GM21529 (cell line): ENCODE data around the gene SLC5A2.
"Not testable (repeated sequence)": the region's sequence is repeated elsewhere in the genome, so short reads cannot be mapped to it uniquely, and the experiment has no call there.

Experiments
- ATAC-seq: cut with Tn5 transposase; IDR thresholded peaks from one replicate; pipeline ENCODE4 v1.9.1; 2021; ENCODE audit not compliant: unreplicated experiment

SLC5A2 gene

DNA sequence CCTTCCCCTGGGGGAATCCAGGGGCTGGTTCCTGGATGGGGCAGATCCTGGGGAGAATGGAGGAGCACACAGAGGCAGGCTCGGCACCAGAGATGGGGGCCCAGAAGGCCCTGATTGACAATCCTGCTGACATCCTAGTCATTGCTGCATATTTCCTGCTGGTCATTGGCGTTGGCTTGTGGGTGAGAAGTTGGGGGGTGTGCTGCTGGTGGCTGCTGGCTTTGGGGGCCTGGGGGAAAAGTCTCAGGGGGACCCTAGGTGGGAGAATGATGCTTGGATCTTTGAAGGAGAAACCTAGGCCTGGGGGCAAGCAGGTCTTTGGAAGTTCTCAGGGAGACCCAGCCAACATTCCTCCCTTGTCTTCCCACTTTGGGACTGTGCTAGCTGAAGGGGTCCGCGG is at the start of gene SLC5A2:
Gene SLC5A2 (plus strand): TSS at position 43 of the 400 bp plus-strand sequence. CDS start 14 bp downstream, at position 57.
- no peak for ATAC-seq

GRCh38 chr16:31435341-31436220 is 47.3 kb upstream of the SLC5A2 start:
- no peak for ATAC-seq

DNA sequence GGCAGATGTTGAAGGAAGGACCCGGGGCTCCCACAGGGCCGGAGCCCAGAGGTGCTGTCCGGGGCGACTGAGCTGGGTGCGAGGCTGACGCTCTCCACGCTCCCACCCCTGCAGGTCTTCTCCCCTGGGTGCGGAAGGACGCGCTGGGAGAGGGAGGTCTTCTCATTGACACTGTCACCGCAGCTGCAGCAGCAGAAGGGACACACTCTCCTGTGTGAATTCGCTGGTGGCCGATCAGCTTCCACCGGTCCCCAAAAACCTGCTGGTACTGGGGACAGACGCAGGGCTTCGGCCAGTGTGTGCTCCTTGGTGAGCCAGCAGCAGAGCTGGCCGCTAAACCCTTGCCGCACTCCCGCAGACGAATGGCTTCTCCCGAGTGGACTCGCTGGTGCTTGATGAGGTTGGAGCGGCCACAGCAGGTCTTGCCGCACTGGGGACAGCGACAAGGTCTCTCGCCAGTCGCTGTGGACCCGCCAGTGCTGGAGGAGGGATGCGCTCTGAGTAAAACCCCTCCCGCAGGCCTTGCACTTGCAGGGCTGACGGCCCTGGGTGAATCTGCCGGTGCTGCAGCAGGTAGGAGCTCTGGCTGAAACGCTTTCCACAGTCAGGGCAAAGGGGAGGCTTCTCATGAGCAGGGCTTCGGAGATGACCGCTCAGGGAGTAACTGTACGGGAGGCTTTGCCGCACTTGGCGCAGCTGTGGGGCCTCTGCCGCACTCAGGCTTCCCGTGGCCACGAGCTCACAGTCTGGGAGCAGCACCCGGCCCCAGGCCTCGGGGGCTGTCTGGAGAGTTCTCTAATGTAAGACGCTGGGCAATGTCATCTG is 46.5 kb upstream of the SLC5A2 start:
- no peak for ATAC-seq

GRCh38 chr16:31438414-31438813 is 44.5 kb upstream of the SLC5A2 start:
- ATAC-seq, result no peak

DNA sequence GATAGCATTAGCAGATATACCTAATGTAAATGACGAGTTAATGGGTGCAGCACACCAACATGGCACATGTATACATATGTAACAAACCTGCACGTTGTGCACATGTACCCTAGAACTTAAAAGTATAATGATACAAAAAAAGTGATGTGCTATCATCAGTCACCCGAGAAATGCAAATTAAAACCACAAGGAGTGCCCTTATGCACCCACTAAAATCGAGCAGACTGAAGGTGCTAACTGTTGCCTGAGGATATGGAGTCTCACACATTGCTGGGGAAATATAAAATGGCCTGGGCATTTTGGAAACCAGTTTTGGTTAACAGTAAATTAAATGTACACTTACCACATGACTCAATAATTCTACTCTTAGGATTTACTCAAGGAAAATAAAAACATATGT is 43.9 kb upstream of the SLC5A2 start:
- not testable (repeated sequence) for ATAC-seq

DNA sequence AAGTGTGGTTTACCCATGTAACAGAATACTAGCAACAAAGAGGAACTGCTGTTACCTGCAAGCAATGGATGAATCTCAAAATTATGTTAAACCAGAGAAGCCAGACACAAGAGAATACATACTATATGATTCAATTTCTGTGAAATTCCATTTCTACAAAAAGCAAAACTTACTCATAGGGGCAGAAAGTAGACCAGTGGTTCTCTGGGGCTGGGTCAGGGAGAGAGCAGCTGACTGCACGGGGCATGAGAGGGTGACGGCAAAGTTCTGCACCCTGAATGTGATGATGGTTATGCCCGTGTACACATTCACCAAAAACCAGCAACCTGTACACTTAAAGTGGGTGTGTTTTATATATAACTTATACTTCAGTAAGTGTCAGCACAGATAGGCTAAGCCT is 43.4 kb upstream of the SLC5A2 start:
- no peak for ATAC-seq

GRCh38 chr16:31440516-31441184 is 42.3 kb upstream of the SLC5A2 start:
- no peak for ATAC-seq

DNA sequence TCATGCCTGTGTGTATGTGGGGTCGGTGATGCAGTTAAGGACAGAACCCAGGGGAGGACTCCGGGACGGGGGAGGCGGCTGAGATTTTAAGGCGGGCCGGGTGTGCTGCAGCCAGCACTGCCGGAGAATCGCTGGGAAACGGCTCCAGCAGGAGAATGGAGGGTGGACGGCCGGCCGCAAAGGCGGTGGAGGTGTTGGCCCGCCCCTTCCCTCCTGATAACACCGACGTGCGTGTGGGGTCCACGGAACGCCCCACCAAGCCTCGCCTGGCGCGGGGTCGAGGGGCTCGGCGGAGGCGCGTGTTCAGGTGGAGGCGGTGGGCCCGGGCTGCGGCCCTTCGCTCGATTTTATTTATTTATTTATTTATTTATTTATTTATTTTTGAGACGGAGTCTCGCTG is 41.0 kb upstream of the SLC5A2 start:
- no peak for ATAC-seq

DNA sequence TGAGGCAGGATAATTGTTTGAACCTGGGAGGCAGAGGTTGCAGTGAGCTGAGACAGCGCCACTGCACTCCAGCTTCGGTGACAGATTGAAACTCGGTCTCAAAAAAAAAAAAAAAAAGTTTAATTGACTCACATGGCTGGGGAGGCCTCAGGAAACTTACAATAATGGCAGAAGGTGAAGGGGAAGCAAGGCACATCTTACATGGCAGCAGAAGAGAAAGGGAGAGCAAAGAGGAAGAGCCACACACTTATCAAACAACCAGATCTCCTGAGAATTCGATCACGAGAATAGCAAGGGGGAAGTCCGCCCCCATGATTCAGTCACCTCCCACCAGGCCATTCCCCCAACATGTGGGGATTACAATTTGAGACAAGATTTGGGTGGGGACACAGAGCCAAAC is 37.0 kb upstream of the SLC5A2 start:
- ATAC-seq, result not testable (repeated sequence)

- ATAC-seq, result no peak
Observed at GRCh38 chr16:31451201-31451600, 31.7 kb upstream of the SLC5A2 start.

GRCh38 chr16:31451681-31452351 is 31.1 kb upstream of the SLC5A2 start:
- ATAC-seq, result no peak

DNA sequence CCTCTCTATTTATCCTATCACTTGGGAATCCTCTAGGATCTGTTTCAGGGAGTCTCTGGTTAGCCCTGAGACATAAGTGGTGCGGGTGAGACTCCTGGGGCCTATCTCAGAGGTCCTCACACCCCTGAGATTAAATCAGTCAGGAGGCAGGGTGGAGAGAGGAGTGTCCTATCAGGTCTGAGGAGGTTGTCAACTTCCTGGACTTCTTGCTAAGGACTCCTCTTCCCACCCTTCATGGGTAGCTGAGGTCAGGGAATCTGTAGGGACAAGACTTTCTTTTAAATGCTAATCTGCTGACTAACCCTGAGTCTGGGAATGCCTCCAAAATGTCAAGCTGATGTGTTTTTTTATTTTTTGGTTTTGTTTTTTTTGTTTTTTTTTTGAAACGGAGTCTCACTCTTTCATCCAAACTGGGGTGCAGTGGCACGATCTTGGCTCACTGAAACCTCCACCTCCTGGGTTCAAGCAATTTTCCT is 30.3 kb upstream of the SLC5A2 start:
- no peak for ATAC-seq

DNA sequence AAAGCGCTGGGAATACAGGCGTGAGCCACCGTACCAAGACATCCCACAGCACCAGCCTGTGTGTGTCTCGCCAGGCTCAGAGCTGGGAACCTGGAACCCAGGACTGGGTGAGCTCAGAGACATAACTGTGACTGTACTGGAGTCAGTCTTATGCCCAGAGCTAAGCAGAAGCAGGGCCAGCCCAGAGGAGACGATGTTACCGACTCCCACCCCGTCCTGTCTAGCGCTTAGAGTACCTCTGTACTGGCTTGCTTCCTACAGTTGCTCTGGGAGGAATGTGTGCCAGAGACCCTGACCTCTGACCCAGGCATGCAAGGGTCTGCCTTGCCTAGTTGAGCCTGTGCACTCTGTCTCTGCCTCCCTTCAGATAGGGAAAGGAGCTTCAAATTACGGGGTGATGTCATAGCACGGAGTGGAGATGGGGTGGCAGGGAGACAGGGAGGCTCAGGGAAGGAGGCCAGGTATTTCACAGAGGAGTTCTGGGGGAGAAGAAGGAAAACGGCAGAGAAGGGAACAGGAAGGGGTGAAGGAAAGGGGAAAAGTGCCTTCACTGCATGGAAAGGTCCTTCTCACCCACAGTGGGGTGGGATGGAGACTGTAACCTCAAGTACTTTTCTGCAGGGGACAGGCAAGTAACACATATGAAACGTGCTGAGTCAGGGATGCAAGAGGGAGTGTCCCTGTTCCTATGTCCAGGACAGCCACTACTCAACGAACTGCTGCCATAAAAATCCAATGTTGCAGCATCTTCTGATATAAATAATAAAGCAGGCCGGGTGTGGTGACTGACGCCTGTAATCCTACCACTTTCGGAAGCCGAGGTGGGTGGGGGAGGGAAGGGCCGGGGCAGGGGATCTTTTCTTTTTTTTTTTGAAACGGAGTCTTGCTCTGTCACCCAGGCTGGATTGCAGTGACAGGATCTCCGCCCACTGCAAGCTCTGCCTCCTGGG is 29.4 kb upstream of the SLC5A2 start:
- ATAC-seq, result no peak

DNA sequence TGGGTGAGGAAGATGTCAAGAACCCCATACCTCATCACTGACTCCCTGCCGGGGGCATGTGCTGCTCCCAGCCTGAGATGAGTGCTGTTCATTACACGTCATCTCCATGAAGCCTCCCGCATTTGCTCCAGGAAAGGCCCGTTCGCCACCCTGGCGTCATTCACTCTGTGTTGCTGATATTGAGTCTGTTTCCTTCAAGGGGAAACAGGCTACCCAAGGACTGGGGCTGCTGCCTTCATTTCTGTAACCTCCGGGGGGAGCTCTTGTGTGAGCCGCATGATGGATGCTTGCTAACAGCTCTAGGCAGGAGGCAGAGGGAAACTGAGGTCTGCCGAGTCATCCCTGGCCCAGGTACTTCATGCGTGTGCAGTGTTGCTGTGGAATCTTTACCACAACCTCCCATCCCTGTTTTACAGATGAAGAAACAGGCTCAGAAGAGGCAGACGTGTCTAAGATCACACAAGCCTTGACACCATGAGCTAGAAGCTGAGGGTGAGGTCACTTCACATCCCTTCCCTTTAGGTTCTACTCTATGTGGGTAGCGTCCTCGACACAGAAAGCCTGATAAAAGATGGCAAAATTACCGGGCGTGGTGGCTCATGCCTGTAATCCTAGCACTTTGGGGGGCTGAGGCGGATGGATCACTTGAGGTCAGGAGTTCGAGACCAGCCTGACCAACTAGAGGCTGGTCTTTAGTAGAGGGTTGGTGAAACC is 27.2 kb upstream of the SLC5A2 start:
- ATAC-seq, result no peak

- no peak for ATAC-seq
Observed at GRCh38 chr16:31456988-31457360, 25.9 kb upstream of the SLC5A2 start.

- ATAC-seq, result no peak
Observed at GRCh38 chr16:31458073-31458843, 24.7 kb upstream of the SLC5A2 start.

GRCh38 chr16:31458844-31459686 is 23.9 kb upstream of the SLC5A2 start, which contains the start of gene ARMC5:
Gene ARMC5 (plus strand): TSS chr16:31459501. CDS start chr16:31459525, 24 bp downstream.
- ATAC-seq, result peak; percentile 77
